BLaER1 (cell line): ENCODE data around the gene MMADHC.

Source experiments
- H3K27ac ChIP-seq: shearing (Covaris generic); formaldehyde crosslinking; 2 replicates; pipeline ENCODE4 v1.8.1; 2022
- H3K27me3 ChIP-seq: shearing (Covaris generic); formaldehyde crosslinking; 2 replicates; pipeline ENCODE4 v1.8.1; 2022
- H3K36me3 ChIP-seq: shearing (Covaris generic); formaldehyde crosslinking; 2 replicates; pipeline ENCODE4 v1.8.1; 2022
- H3K4me1 ChIP-seq: shearing (Covaris generic); formaldehyde crosslinking; 2 replicates; pipeline ENCODE4 v1.8.1; 2022
- H3K4me2 ChIP-seq: shearing (Covaris generic); formaldehyde crosslinking; 2 replicates; pipeline ENCODE4 v1.8.1; 2022
- H3K4me3 ChIP-seq: shearing (Covaris generic); formaldehyde crosslinking; 2 replicates; pipeline ENCODE4 v1.8.1; 2022
- H3K9ac ChIP-seq: shearing (Covaris generic); formaldehyde crosslinking; 2 replicates; pipeline ENCODE4 v1.8.1; 2022
- H3K9me3 ChIP-seq: shearing (Covaris generic); formaldehyde crosslinking; 2 replicates; pipeline ENCODE4 v1.8.1; 2022
- H4K20me1 ChIP-seq: shearing (Covaris generic); formaldehyde crosslinking; 2 replicates; pipeline ENCODE4 v1.8.1; 2022
- Cebpa-rat ChIP-seq: shearing (Covaris generic); IDR thresholded peaks from 2 replicates; pipeline ENCODE4 v1.8.1; 2022

MMADHC gene

GRCh38 chr2:149534674-149535073, 52.9 kb downstream of the MMADHC start:
- no peak for TF ChIP-seq Cebpa-rat
- Histone ChIP-seq H3K9me3 (no peaks in the 10 kb centered on the region), H3K4me1 (no peaks in the 10 kb centered on the region), H3K27ac (no peak overlapping the region), H3K36me3 (no peaks in the 10 kb centered on the region), H3K9ac (no peak overlapping the region), H3K27me3 (no peaks in the 10 kb centered on the region), H3K4me3 (no peak overlapping the region), H4K20me1 (no peaks in the 10 kb centered on the region), H3K4me2 (no peak overlapping the region)

- Histone ChIP-seq H3K9ac (no peak overlapping the region), H3K27me3 (no peaks in the 10 kb centered on the region), H3K36me3 (no peaks in the 10 kb centered on the region), H3K4me1 (no peaks in the 10 kb centered on the region), H3K4me2 (no peak overlapping the region), H3K9me3 (no peaks in the 10 kb centered on the region), H4K20me1 (no peaks in the 10 kb centered on the region), H3K27ac (no peak overlapping the region), H3K4me3 (no peak overlapping the region)
- no peak for TF ChIP-seq Cebpa-rat
Observed at GRCh38 chr2:149528983-149529382, 58.6 kb downstream of the MMADHC start.

- Histone ChIP-seq H3K4me1 (no peaks in the 10 kb centered on the region), H3K9me3 (no peaks in the 10 kb centered on the region), H3K27me3 (no peaks in the 10 kb centered on the region), H3K36me3 (no peaks in the 10 kb centered on the region), H3K27ac (no peak overlapping the region), H3K9ac (no peak overlapping the region), H3K4me2 (no peak overlapping the region), H3K4me3 (no peak overlapping the region), H4K20me1 (no peaks in the 10 kb centered on the region)
- no peak for TF ChIP-seq Cebpa-rat
Observed at GRCh38 chr2:149527998-149528755, 59.4 kb downstream of the MMADHC start.

- no peak overlapping the region for H3K4me2 ChIP-seq
- H3K9me3 ChIP-seq, result no peaks in the 10 kb centered on the region
- no peaks in the 10 kb centered on the region for H4K20me1 ChIP-seq
- H3K4me3 ChIP-seq, result no peak overlapping the region
- no peaks in the 10 kb centered on the region for H3K4me1 ChIP-seq
- no peak overlapping the region for H3K27ac ChIP-seq
- H3K36me3 ChIP-seq, result no peaks in the 10 kb centered on the region
- no peaks in the 10 kb centered on the region for H3K27me3 ChIP-seq
- no peak for TF ChIP-seq Cebpa-rat
- H3K9ac ChIP-seq, result no peak overlapping the region
Observed at GRCh38 chr2:149526689-149527088, 60.9 kb downstream of the MMADHC start.

GRCh38 chr2:149525323-149525722, 62.3 kb downstream of the MMADHC start:
- no peak for TF ChIP-seq Cebpa-rat
- Histone ChIP-seq H3K36me3 (no peaks in the 10 kb centered on the region), H3K27me3 (no peaks in the 10 kb centered on the region), H3K9me3 (no peaks in the 10 kb centered on the region), H4K20me1 (no peaks in the 10 kb centered on the region), H3K4me3 (no peak overlapping the region), H3K27ac (no peak overlapping the region), H3K4me2 (no peak overlapping the region), H3K4me1 (no peaks in the 10 kb centered on the region), H3K9ac (no peak overlapping the region)
